ENCODE measurements around the gene PAPPA2. TPM values are rescaled to one million over a fixed set of nuclear protein-coding genes. Genes with fewer than 3 reads are reported as not detected.

Gene PAPPA2
- total and polyA plus RNA-seq, 2 of the 4 experiments (the other 2 are of a cell fraction), result 0.10 to 0.18 TPM

DNA sequence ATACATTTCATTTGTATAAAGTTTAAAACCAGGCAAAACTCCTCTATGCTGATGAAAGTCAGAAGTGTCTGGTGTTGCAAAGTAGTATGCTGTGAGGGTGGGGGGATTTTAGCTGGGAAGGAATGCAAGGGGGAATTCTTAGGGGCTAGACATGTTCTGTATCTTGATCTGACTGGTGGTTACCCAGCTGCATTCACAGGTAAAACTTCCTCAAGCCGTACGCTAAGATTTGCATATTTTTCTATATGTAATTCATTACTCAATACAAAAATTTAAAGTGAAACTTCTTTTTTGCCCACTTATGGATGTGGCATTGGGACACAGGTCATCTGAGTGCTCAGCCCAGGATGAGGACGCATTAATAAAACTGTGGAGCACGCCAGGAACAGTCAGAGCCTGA is 323.3 kb downstream of the PAPPA2 start:
- Histone ChIP-seq H4K5ac (ENCODE audit: low read depth, low read length) (no peak overlapping the region), H2AK9ac (replicated peaks; ENCODE audit: low read depth, low read length, poor library complexity) (no peak overlapping the region), H3K56ac (ENCODE audit: extremely low read depth, insufficient read depth, low read length) (no peak overlapping the region), H2BK20ac (ENCODE audit: low read depth, low read length) (no peak overlapping the region), H2AK5ac (ENCODE audit: low read depth, low read length) (no peak overlapping the region), H3K9me1 (ENCODE audit: insufficient read depth, low read length) (no peaks in the 10 kb centered on the region), H3K18ac (ENCODE audit: low read depth, low read length) (no peak overlapping the region), H3K79me1 (ENCODE audit: low read depth in 1 of 2, low read length in 2 of 2) (no peaks in the 10 kb centered on the region), H3K23ac (ENCODE audit: low read depth, low read length) (no peak overlapping the region), H3K9ac (ENCODE audit: low read depth, low read length) (no peak overlapping the region), H3K27ac (ENCODE audit: insufficient read depth, low read length) (no peak overlapping the region), H3K36me3 (ENCODE audit: control insufficient read depth, insufficient read depth, low read length) (no peaks in the 10 kb centered on the region), H3K4me2 (ENCODE audit: low read depth, low read length) (no peak overlapping the region), H3K4ac (ENCODE audit: low read depth, low read length) (no peak overlapping the region), H3K4me3 (ENCODE audit: insufficient read depth, low read depth, low read length) (no peak overlapping the region), H2BK15ac (ENCODE audit: low read depth, low read length) (no peak overlapping the region), H3K4me1 (ENCODE audit: control insufficient read depth, insufficient read depth, low read length) (no peaks in the 10 kb centered on the region), H2BK5ac (ENCODE audit: low read depth, low read length, poor library complexity, severe bottlenecking) (no peak overlapping the region), H4K8ac (ENCODE audit: low read depth in 2 of 2, low read length in 2 of 2) (no peak overlapping the region), H4K91ac (ENCODE audit: insufficient read depth, low read depth, low read length) (no peak overlapping the region), H4K20me1 (ENCODE audit: insufficient read depth, low read length) (no peaks in the 10 kb centered on the region), H3K14ac (replicated peaks; ENCODE audit: low read depth, low read length) (no peak overlapping the region), H2BK120ac (ENCODE audit: low read depth, low read length) (no peak overlapping the region), H3K9me3 (ENCODE audit: control insufficient read depth, insufficient read depth, low read length) (0 out of 2 replicates have a peak, but pooled peaks cover 3% of the 10 kb centered on the region), H2AFZ (replicated peaks; ENCODE audit: low read length, poor library complexity) (no peak overlapping the region), H3K27me3 (ENCODE audit: control insufficient read depth, insufficient read depth, low read length) (no peaks in the 10 kb centered on the region)
- dilution Hi-C loops (cut with HindIII; ENCODE audit: low sequenced_read_pairs, unreplicated experiment), result no loop called here
- BruUV-seq (replicated peaks), result no TSS peak
- CTCF ChIA-PET, result no interaction called here
- WGBS, 2 experiments (ENCODE audit: extremely low coverage in 2 of 2, insufficient read length in 1 of 2), result no CpG with 5 or more reads among the region's 4 CpGs
- intact Hi-C loops (cut with micrococcal nuclease), result no loop called here
- TF ChIP-seq MAZ (IDR thresholded peaks at IDR 0.05; ENCODE audit: borderline replicate concordance, low read depth, low read length) (no peak), RFX5 (IDR thresholded peaks at IDR 0.05; ENCODE audit: low read depth, low read length) (no peak), FOS (IDR thresholded peaks at IDR 0.05; ENCODE audit: low read depth, low read length) (no peak), MXI1 (IDR thresholded peaks at IDR 0.05; ENCODE audit: borderline replicate concordance, low read depth, low read length) (no peak), POLR2A (IDR thresholded peaks at IDR 0.05; ENCODE audit: low read depth, low read length) (no peak), SMC3 (IDR thresholded peaks at IDR 0.05; ENCODE audit: low read depth, low read length) (no peak), CEBPB (IDR thresholded peaks at IDR 0.05; ENCODE audit: low read depth, low read length) (no peak), RCOR1 (IDR thresholded peaks at IDR 0.05; ENCODE audit: insufficient replicate concordance, low read length) (no peak)
- TF ChIP-seq, protein P1, sequence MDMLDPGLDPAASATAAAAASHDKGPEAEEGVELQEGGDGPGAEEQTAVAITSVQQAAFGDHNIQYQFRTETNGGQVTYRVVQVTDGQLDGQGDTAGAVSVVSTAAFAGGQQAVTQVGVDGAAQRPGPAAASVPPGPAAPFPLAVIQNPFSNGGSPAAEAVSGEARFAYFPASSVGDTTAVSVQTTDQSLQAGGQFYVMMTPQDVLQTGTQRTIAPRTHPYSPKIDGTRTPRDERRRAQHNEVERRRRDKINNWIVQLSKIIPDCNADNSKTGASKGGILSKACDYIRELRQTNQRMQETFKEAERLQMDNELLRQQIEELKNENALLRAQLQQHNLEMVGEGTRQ (IDR thresholded peaks at IDR 0.05; ENCODE audit: low read depth, low read length), result no peak
- ATAC-seq (ENCODE audit: low read depth) (no peak), DNase-seq (no peak)
- POLR2A ChIA-PET (ENCODE audit: unreplicated experiment), result no interaction called here
- in situ Hi-C loops (cut with MboI; ENCODE audit: low sequenced_read_pairs), result no loop called here
